ENCODE results near the gene KCTD14.
"Not testable (repeated sequence)": the region's sequence is repeated elsewhere in the genome, so short reads cannot be mapped to it uniquely, and the experiment has no call there.

KCTD14 gene

DNA sequence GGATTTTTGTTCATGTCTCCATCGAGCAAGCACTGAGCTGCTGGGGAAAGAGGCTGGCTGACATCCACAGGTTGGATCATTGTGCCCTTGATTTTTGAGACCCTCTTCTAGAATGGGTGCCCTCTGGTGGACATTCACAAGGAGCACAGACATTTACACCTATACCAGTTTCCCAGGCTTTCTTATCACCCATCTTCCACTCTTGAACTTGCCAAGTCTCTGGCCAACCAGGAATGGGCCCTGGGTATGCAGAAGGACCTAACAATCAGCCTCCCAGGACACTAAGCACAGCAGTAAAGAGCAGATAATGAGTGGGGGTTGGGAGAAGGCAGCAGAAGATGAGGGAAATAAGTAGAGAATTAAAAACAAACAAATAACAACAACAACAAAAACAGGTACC is 22.9 kb downstream of the KCTD14 start:
- H3K4me1 ChIP-seq (ENCODE audit: control insufficient read depth, insufficient read depth, low read length), result no peaks in the 10 kb centered on the region
- WGBS, 2 experiments, result 40 to 53% methylated on average over 1 of the region's 1 CpG
- no peak overlapping the region for H3K27ac ChIP-seq (ENCODE audit: insufficient read depth, low read depth, low read length, poor library complexity, severe bottlenecking)
- no peaks in the 10 kb centered on the region for H3K9me3 ChIP-seq (ENCODE audit: control insufficient read depth, low read length)
- no peaks in the 10 kb centered on the region for H3K36me3 ChIP-seq (ENCODE audit: control insufficient read depth, insufficient read depth, low read length)
- no peak overlapping the region for H3K4me3 ChIP-seq (ENCODE audit: insufficient read depth, low read depth, low read length)
- H3K27me3 ChIP-seq (ENCODE audit: control insufficient read depth, insufficient read depth, low read length, poor library complexity, severe bottlenecking), result no peaks in the 10 kb centered on the region

DNA sequence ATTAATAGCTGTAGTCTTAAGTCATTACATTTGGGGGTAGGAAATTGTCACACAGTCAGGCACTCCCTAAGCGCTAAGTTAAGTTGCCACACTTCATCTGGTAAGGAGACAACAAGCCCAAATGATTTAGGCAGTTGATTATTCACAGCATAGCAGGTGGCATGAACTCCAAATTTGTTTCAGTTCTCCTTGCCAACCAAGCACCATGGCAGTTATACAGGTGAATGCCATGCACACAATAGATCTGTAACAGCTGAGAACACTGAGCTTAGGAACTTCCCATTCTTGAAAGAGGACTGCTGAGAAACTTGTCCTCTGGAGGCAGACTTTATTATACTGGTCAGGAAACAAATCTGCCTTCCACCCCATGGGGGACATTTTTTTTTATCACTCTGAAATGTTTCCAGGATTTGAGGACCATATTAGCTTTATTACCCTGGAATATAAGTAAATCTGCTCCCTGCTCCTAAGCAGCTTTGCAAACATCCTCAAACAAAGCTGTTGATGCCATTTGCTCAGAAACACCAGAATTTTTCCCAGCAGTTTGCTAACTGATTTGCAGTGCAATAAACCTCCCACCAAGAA is 23.5 kb downstream of the KCTD14 start:
- Histone ChIP-seq H3K36me3 (ENCODE audit: control insufficient read depth, insufficient read depth, low read length) (no peaks in the 10 kb centered on the region), H3K4me3 (ENCODE audit: insufficient read depth, low read depth, low read length) (no peak overlapping the region), H3K27me3 (ENCODE audit: control insufficient read depth, insufficient read depth, low read length, poor library complexity, severe bottlenecking) (no peaks in the 10 kb centered on the region), H3K4me1 (ENCODE audit: control insufficient read depth, insufficient read depth, low read length) (no peaks in the 10 kb centered on the region), H3K9me3 (ENCODE audit: control insufficient read depth, low read length) (no peaks in the 10 kb centered on the region), H3K27ac (ENCODE audit: insufficient read depth, low read depth, low read length, poor library complexity, severe bottlenecking) (no peak overlapping the region)
- WGBS, 2 experiments, result 96 to 98% methylated on average over 1 of the region's 1 CpG

DNA sequence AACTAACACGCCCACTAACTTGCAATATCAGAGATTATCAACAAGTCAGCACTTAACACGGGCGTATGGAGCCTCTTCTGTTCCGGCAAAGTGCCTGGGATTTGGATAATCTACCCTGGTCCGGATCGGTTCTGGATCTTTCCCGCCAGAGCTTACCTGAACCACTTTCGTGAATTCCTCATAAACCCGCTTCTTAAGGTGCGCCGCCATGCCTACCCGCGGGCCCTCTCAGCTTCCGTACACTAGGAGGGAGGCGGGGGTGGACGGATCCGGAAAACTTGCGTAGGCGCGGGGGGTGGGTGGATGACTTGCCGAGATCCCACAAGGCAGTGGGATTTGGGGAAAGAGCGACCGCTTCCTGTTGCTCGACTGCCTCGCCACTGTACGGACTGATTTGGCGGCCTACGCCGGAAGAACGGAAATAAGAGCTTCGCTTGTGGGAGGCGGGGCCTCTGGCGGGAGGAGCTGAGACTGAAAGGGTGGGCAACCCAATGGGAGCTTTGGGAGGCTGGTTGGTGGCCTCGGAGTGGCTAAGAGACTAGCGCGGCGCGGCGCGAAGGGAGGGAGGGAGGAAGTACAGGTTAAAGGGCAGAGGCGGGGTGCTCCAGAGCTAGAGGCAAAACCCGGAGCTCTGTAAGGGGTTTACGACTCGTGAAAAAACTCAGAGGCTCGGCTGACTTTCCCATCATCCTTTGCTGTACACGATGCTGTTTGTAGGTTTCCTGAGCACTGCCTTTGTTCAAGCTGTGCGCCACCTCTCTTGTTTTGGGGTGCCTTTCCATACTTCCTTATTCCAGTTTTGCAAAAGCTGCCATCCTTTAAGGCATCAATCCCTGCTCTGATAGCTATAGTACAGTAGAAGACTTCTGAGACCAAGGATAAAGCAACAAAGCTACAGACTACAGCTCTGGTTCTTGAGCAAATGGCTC is 28.4 kb downstream of the KCTD14 start, which contains the start of gene INTS4:
Gene INTS4, minus strand, starts transcription at position 235 of the 929 bp plus-strand sequence. Its CDS starts 25 bp downstream, at position 210.
- Histone ChIP-seq H3K4me1 (ENCODE audit: control insufficient read depth, insufficient read depth, low read length) (peaks cover 9% of the 10 kb centered on the region), H3K27me3 (ENCODE audit: control insufficient read depth, insufficient read depth, low read length, poor library complexity, severe bottlenecking) (no peaks in the 10 kb centered on the region), H3K36me3 (ENCODE audit: control insufficient read depth, insufficient read depth, low read length) (peaks cover 6% of the 10 kb centered on the region), H3K4me3 (ENCODE audit: insufficient read depth, low read depth, low read length) (peak within 1 kb of the TSS; percentile 87), H3K9me3 (ENCODE audit: control insufficient read depth, low read length) (no peaks in the 10 kb centered on the region), H3K27ac (ENCODE audit: insufficient read depth, low read depth, low read length, poor library complexity, severe bottlenecking) (peak within 1 kb of the TSS; percentile 90)
- WGBS, 2 experiments, result 1% methylated on average over 47 of the region's 47 CpGs

DNA sequence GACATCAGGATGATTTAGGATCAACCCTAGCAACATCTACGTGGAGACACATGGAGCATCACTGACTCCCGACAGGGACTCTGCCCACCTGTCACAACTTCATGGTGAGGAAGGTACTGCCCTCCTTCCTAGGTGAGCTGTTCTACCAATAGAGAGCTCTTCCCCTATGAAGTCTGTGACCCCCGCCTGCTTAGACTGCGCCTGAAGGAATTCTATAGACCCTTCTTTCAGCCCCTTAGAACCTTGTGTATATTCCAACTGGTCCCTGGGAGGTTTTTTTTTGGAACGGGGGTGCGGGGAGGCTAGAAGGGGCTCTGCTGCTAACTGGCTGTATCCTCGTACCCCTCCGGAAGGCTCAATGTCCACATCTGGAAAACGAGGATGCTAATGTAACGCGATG is 29.2 kb downstream of the KCTD14 start:
- Histone ChIP-seq H3K36me3 (ENCODE audit: control insufficient read depth, insufficient read depth, low read length) (peaks cover 8% of the 10 kb centered on the region), H3K4me3 (ENCODE audit: insufficient read depth, low read depth, low read length) (peak overlapping the region; percentile 87), H3K27ac (ENCODE audit: insufficient read depth, low read depth, low read length, poor library complexity, severe bottlenecking) (peak overlapping the region; percentile 70), H3K4me1 (ENCODE audit: control insufficient read depth, insufficient read depth, low read length) (peaks cover 9% of the 10 kb centered on the region), H3K27me3 (ENCODE audit: control insufficient read depth, insufficient read depth, low read length, poor library complexity, severe bottlenecking) (no peaks in the 10 kb centered on the region), H3K9me3 (ENCODE audit: control insufficient read depth, low read length) (no peaks in the 10 kb centered on the region)
- WGBS, 2 experiments, result 6 to 7% methylated on average over 11 of the region's 11 CpGs

DNA sequence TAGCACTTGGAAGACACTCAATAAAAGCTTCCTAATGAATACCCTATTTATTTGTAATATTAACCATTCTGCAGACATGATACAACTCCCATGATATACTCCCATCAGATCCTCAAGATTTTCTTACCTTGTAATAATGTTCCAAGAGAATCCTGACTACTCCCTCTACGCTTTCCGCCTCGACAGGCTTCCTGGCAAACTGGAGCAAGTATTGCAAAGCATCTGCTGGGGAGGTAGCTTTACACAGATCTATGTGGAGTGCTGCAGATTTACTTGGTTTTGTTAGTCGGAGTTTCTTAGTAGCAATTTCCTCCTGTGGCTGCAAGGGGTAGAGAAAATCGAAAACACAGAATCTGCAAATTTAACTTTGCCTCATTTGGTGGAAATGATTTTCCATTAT is 32.1 kb downstream of the KCTD14 start:
- H3K9me3 ChIP-seq (ENCODE audit: control insufficient read depth, low read length), result no peaks in the 10 kb centered on the region
- peaks cover 8% of the 10 kb centered on the region for H3K36me3 ChIP-seq (ENCODE audit: control insufficient read depth, insufficient read depth, low read length)
- peaks cover 9% of the 10 kb centered on the region for H3K4me1 ChIP-seq (ENCODE audit: control insufficient read depth, insufficient read depth, low read length)
- no peak overlapping the region for H3K4me3 ChIP-seq (ENCODE audit: insufficient read depth, low read depth, low read length)
- WGBS, 2 experiments, result 97 to 100% methylated on average over 5 of the region's 5 CpGs
- no peaks in the 10 kb centered on the region for H3K27me3 ChIP-seq (ENCODE audit: control insufficient read depth, insufficient read depth, low read length, poor library complexity, severe bottlenecking)
- H3K27ac ChIP-seq (ENCODE audit: insufficient read depth, low read depth, low read length, poor library complexity, severe bottlenecking), result no peak overlapping the region

DNA sequence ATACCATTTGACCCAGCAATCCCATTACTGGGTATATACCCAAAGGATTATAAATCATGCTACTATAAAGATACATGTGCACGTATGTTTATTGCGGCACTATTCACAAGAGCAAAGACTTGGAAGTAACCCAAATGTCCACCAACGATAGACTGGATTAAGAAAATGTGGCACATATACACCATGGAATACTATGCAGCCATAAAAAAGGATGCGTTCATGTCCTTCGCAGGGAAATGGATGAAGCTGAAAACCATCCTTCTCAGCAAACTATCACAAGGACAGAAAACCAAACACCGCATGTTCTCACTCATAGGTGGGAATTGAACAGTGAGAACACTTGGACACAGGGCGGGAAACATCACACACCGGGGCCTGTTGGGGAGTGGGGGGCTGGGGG is 36.6 kb downstream of the KCTD14 start:
- H3K36me3 ChIP-seq (ENCODE audit: control insufficient read depth, insufficient read depth, low read length); H3K4me3 ChIP-seq (ENCODE audit: insufficient read depth, low read depth, low read length); H3K4me1 ChIP-seq (ENCODE audit: control insufficient read depth, insufficient read depth, low read length); H3K27me3 ChIP-seq (ENCODE audit: control insufficient read depth, insufficient read depth, low read length, poor library complexity, severe bottlenecking); H3K9me3 ChIP-seq (ENCODE audit: control insufficient read depth, low read length); H3K27ac ChIP-seq (ENCODE audit: insufficient read depth, low read depth, low read length, poor library complexity, severe bottlenecking): not testable (repeated sequence)
- 85 to 96% methylated on average over 7 to 8 of the region's 8 CpGs for WGBS, 2 experiments

DNA sequence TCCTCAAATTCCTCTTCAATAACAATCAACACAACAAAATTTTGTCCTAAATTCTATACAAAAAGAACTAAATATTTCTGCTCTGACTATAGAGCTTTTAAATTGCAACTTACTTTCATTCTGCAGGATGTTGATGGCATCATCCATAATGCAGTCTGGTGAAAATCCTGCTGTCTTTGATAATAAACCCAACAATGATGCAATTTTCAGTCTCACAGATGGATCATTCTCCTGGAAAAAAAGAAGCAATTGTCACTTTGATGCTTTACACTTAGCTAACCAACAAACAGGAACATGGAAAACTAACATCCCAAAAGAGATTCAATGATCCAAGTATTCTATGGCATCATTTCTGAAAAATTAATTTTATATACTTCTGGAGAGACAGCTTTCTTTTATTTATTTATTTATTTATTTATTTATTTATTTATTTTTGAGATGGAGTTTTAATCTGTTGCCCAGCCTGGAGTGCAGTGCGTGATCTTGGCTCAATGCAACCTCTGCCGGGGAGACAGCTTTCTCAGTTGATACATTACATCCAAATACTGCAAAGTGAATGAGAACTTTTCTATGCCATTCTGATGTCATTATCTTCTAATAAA is 41.6 kb downstream of the KCTD14 start:
- H3K36me3 ChIP-seq (ENCODE audit: control insufficient read depth, insufficient read depth, low read length), result peaks cover 7% of the 10 kb centered on the region
- H3K9me3 ChIP-seq (ENCODE audit: control insufficient read depth, low read length), result no peaks in the 10 kb centered on the region
- H3K4me3 ChIP-seq (ENCODE audit: insufficient read depth, low read depth, low read length), result no peak overlapping the region
- H3K27me3 ChIP-seq (ENCODE audit: control insufficient read depth, insufficient read depth, low read length, poor library complexity, severe bottlenecking), result no peaks in the 10 kb centered on the region
- H3K27ac ChIP-seq (ENCODE audit: insufficient read depth, low read depth, low read length, poor library complexity, severe bottlenecking), result no peak overlapping the region
- WGBS, 2 experiments, result 93 to 100% methylated on average over 2 of the region's 2 CpGs
- H3K4me1 ChIP-seq (ENCODE audit: control insufficient read depth, insufficient read depth, low read length), result no peaks in the 10 kb centered on the region

DNA sequence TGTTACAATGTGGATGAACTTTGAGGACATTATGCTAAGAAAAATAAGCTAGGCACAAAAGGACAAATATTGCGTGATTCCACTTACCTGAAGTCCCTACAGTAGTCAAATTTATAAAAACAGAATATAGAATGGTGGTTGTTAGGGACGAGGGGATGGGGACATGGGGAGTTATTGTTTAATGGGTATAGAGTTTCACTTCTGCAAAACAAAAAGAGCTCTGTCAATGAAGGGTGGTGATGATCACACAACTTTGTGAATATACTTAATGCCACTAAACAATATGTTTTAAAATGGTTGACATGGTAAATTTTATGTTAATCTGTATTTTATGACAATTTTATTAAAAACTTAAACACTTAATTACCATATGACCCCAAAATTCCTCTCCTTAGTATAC is 54.7 kb downstream of the KCTD14 start:
- Histone ChIP-seq H3K4me1 (ENCODE audit: control insufficient read depth, insufficient read depth, low read length) (no peaks in the 10 kb centered on the region), H3K27me3 (ENCODE audit: control insufficient read depth, insufficient read depth, low read length, poor library complexity, severe bottlenecking) (no peaks in the 10 kb centered on the region), H3K4me3 (ENCODE audit: insufficient read depth, low read depth, low read length) (no peak overlapping the region), H3K36me3 (ENCODE audit: control insufficient read depth, insufficient read depth, low read length) (no peaks in the 10 kb centered on the region), H3K9me3 (ENCODE audit: control insufficient read depth, low read length) (no peaks in the 10 kb centered on the region), H3K27ac (ENCODE audit: insufficient read depth, low read depth, low read length, poor library complexity, severe bottlenecking) (no peak overlapping the region)
- 86 to 88% methylated on average over 1 to 2 of the region's 2 CpGs for WGBS, 2 experiments

DNA sequence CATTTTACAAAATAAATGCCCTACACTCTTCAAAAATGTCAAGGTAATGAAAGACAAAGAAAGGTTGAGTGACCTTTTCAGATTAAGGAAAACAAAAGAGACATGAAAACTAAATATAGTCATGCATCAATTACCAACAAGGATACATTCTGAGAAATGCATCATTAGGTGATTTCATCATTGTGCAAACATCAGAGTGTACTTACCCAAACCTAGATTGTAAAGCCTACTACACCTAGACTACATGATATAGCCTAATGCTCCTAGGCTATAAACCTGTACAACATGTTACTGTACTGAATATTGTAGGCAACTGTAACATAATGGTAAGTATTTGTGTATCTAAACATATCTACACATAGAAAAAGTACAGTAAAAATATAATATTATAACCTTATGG is 55.3 kb downstream of the KCTD14 start:
- H3K4me1 ChIP-seq (ENCODE audit: control insufficient read depth, insufficient read depth, low read length), result no peaks in the 10 kb centered on the region
- H3K9me3 ChIP-seq (ENCODE audit: control insufficient read depth, low read length), result no peaks in the 10 kb centered on the region
- no peak overlapping the region for H3K27ac ChIP-seq (ENCODE audit: insufficient read depth, low read depth, low read length, poor library complexity, severe bottlenecking)
- no peaks in the 10 kb centered on the region for H3K36me3 ChIP-seq (ENCODE audit: control insufficient read depth, insufficient read depth, low read length)
- no peaks in the 10 kb centered on the region for H3K27me3 ChIP-seq (ENCODE audit: control insufficient read depth, insufficient read depth, low read length, poor library complexity, severe bottlenecking)
- no peak overlapping the region for H3K4me3 ChIP-seq (ENCODE audit: insufficient read depth, low read depth, low read length)

DNA sequence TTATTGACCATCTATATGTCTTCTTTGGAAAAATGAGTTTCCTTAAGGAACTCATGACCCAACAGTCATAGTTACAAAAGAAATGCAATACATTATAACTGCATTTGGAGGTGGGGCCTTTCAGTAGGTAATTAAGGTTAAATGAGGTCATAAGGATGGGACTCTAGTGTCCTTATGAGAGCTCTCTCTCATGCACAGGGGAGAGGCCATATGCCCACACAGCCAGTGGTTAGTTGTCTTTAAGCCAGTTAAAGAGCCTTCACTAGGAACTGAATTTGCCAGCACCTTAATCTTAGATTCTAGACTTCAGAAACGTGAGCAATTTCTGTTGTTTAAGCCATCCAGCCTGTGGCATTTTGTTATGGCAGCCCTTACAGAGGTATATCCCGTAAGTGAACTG is 56.0 kb downstream of the KCTD14 start:
- H3K27me3 ChIP-seq (ENCODE audit: control insufficient read depth, insufficient read depth, low read length, poor library complexity, severe bottlenecking), result no peaks in the 10 kb centered on the region
- H3K4me1 ChIP-seq (ENCODE audit: control insufficient read depth, insufficient read depth, low read length), result no peaks in the 10 kb centered on the region
- H3K27ac ChIP-seq (ENCODE audit: insufficient read depth, low read depth, low read length, poor library complexity, severe bottlenecking), result no peak overlapping the region
- no peak overlapping the region for H3K4me3 ChIP-seq (ENCODE audit: insufficient read depth, low read depth, low read length)
- no peaks in the 10 kb centered on the region for H3K9me3 ChIP-seq (ENCODE audit: control insufficient read depth, low read length)
- no peaks in the 10 kb centered on the region for H3K36me3 ChIP-seq (ENCODE audit: control insufficient read depth, insufficient read depth, low read length)
- WGBS, 2 experiments, result 95 to 97% methylated on average over 2 of the region's 2 CpGs

All from ectodermal cell (in vitro differentiated cells).